HUDEP-2 (cell line): ENCODE results near the gene PEX14.
A peak's percentile ranks its signal among the peaks of the same experiment; 100 is the strongest.
"Not testable (repeated sequence)": the region's sequence is repeated elsewhere in the genome, so short reads cannot be mapped to it uniquely, and the experiment has no call there.

Experiments used
- DNase-seq, 76 experiments: peaks; one replicate each; lab custom pipeline; 2025; ENCODE audit not compliant: unreplicated experiment in 76 of 76; lab: John Stamatoyannopoulos, UW

The PEX14 gene

GRCh38 chr1:10450156-10450814, 24.5 kb upstream of the PEX14 start:
- no peak for DNase-seq

GRCh38 chr1:10450836-10451235, 23.9 kb upstream of the PEX14 start:
- no peak for DNase-seq

GRCh38 chr1:10451287-10451686, 23.5 kb upstream of the PEX14 start:
- no peak for DNase-seq

GRCh38 chr1:10456048-10456447, 18.7 kb upstream of the PEX14 start:
- DNase-seq: no peak

- DNase-seq: no peak
Measured at GRCh38 chr1:10456661-10457060, 18.1 kb upstream of the PEX14 start.

- DNase-seq: not testable (repeated sequence)
Measured at GRCh38 chr1:10457462-10457861, 17.3 kb upstream of the PEX14 start.

GRCh38 chr1:10457875-10458274, 16.9 kb upstream of the PEX14 start:
- DNase-seq: no peak

GRCh38 chr1:10459184-10459583, 15.6 kb upstream of the PEX14 start:
- peak in 29 of 76 experiments; percentile 1 to 57 (median 18) for DNase-seq

- DNase-seq: no peak
Measured at GRCh38 chr1:10467078-10467477, 7.7 kb upstream of the PEX14 start.

- no peak for DNase-seq
Measured at GRCh38 chr1:10470043-10470442, 4.7 kb upstream of the PEX14 start.

- peak in 6 of 76 experiments; percentile 1 to 48 (median 36) for DNase-seq
Measured at GRCh38 chr1:10471411-10472219, 3.1 kb upstream of the PEX14 start.

- DNase-seq: peak in 75 of 76 experiments; percentile 44 to 93 (median 84)
Measured at GRCh38 chr1:10472220-10473144, 2.3 kb upstream of the PEX14 start, which contains the start of gene DFFA. Gene DFFA (minus strand): TSS chr1:10472529. CDS start chr1:10472458, 71 bp downstream.

- peak in 1 of 76 experiments; percentile 4 for DNase-seq
Measured at GRCh38 chr1:10473145-10473765, 1.5 kb upstream of the PEX14 start.

GRCh38 chr1:10474309-10474612, 489 bp upstream of the PEX14 start:
- DNase-seq: not testable (repeated sequence)

- DNase-seq: peak in 7 of 76 experiments; percentile 2 to 49 (median 26)
Measured at GRCh38 chr1:10475510-10475909, 760 bp downstream of the PEX14 start.

GRCh38 chr1:10479296-10479695, 4.5 kb downstream of the PEX14 start:
- no peak for DNase-seq

- no peak for DNase-seq
Measured at GRCh38 chr1:10480614-10481013, 5.9 kb downstream of the PEX14 start.

GRCh38 chr1:10484521-10484920, 9.8 kb downstream of the PEX14 start:
- no peak for DNase-seq

- DNase-seq: no peak
Measured at GRCh38 chr1:10489291-10490055, 14.7 kb downstream of the PEX14 start.
